GM21737 (cell line): ENCODE measurements around the gene OLA1.

Experiments
- ATAC-seq: cut with Tn5 transposase; IDR thresholded peaks from one replicate; pipeline ENCODE4 v1.9.1; 2021; ENCODE audit warnings: mild to moderate bottlenecking, moderate library complexity; ENCODE audit not compliant: unreplicated experiment

The OLA1 gene

GRCh38 chr2:174072069-174072468 is 176.3 kb downstream of the OLA1 start:
- no peak for ATAC-seq

GRCh38 chr2:174071321-174071720 is 177.0 kb downstream of the OLA1 start:
- no peak for ATAC-seq

- ATAC-seq = no peak
Measured at GRCh38 chr2:174070281-174070680, 178.1 kb downstream of the OLA1 start.

GRCh38 chr2:174067815-174068214 is 180.5 kb downstream of the OLA1 start:
- no peak for ATAC-seq

- no peak for ATAC-seq
Measured at GRCh38 chr2:174066871-174067270, 181.5 kb downstream of the OLA1 start.

DNA sequence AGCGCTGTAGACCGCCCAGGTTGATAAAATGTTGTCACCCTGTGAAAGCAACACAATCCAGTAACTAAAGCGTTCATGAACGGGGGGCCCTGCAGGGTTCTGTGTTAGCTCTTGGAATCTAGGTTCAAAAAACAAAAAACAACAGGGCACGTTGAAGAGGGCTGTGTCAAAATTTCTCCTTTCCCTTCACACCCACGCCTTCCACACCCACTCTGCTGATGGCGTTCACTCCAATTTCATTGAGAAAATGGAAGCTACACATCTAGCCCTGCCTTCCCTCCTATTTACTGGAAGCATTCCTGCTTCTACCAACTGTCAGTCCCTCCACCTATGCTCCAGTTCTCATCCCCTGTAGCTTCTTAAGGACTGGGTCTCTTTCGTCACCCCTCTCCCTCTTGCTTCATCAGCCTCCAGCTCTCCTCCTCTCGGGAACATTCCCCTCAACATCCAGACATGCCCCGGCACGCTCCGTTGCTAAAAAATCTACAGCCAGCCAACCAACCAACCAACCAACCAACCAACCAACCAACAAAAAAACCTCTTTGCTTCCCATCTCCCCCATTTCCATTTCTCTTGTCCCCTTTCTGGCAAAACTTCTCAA is 184.7 kb downstream of the OLA1 start:
- no peak for ATAC-seq

DNA sequence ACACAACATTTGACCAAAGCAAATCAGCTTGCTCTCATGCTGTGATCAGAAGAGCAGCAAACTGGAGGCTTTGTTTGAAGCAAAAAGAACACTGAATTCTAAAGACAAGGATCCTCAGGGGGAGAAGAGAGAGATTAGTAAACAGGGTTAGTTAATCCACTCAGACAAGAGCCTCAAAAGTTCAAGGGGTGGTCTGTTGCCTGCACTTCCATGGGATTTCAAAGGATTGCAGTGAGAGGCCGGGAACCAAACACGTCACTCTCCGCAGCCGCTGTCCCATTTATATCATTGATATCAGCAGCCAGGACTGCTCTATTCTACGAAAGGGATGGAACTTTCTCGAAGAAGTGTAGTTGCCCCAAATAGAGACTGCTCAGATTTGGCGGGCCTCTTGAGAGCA is 185.4 kb downstream of the OLA1 start:
- ATAC-seq = no peak

- no peak for ATAC-seq
Measured at GRCh38 chr2:174059884-174060244, 188.5 kb downstream of the OLA1 start.

- no peak for ATAC-seq
Measured at GRCh38 chr2:174059178-174059883, 189.0 kb downstream of the OLA1 start.

DNA sequence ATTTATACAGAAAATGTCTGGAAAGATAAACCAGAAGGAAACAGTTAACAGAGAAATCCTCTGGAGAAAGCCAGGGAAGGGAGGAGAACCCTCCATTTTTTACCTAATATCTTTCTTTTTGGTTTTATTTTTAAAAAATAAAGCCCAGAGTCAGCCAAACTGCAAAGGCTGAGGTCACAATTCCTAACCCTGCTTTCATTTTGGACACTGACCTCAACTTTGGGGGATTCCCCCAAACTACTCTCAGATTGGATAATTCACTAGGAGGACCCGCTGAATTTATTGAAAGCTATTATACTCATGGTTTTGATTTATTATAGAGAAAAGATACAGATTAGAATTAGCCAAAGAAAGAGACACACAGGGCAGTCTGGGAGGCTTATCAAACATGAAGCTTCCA is 189.9 kb downstream of the OLA1 start:
- no peak for ATAC-seq

DNA sequence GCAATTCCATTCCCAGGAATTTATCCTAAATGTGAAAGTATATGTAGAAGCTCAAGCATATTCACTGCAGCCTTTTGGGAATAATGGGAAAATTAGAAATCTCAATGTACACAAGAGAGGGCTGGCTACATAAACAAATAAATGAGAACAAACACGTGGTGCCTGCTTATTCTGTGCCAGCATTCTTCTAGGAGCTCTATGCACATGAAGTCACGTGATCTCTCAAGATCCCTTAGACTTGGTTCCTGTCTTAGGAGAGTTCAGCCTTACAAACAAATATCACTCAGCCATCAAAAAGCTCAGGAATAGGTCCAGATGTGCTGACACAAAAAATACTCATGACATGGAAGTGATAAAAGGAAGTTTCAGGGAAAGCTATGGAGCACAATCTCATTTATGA is 190.3 kb downstream of the OLA1 start:
- no peak for ATAC-seq

DNA sequence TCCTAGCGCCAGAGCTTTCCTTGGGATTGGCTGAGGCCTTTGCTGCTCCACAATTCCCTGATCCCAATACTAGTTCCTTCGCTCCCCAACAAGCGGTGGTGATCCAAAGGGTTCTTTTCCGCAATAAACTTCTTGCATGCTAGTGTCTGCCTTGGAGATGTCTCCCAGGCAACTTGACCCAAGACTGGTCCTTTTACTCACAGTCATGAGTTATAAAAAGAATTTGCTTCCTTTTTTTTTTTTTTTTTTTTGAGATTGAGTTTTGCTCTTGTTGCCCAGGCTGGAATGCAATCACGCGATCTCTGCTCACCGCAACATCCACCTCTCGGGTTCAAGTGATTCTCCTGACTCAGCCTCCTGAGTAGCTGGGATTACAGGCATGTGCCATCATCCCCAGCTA is 193.4 kb downstream of the OLA1 start:
- ATAC-seq = no peak

GRCh38 chr2:174053355-174054151 is 194.8 kb downstream of the OLA1 start:
- no peak for ATAC-seq

DNA sequence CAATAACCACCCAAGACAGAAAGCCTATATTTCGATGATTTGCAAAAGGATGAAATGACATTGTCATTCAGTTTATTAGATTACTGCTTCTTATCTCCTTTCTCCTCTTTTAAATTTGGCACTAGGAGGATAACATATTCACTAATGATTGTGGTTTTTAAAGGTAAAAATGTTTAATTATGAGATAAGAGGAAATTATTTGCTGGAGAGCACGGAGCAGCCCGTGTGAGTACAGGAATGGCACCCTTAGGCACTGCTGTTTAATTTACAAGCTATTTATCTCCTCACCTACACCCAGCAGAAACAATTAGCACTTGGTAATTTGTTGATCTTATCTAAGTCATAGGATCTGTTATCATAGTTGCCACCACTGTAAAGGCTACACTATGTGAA is 195.8 kb downstream of the OLA1 start:
- ATAC-seq = no peak

GRCh38 chr2:174051741-174052583 is 196.4 kb downstream of the OLA1 start:
- no peak for ATAC-seq

DNA sequence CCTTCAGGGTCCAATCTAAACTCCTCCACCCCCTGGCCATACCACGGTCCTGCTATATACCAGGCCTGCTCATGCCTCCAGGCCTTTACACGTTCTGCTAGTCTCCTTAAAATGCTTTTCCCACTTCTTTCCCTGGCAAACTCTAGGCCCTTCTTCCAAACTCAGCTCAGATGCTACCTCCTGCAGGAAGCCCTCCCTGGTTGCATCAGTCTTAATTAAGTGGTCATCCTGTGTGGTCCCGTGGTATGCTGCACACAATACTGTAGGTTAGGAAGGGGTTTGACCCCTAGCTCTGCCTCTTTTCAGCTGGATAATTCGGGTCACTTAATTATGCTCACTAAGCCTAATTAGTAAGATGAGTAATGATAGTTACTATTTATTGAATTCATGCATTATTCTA is 197.3 kb downstream of the OLA1 start:
- no peak for ATAC-seq

GRCh38 chr2:174049895-174050294 is 198.4 kb downstream of the OLA1 start:
- no peak for ATAC-seq

DNA sequence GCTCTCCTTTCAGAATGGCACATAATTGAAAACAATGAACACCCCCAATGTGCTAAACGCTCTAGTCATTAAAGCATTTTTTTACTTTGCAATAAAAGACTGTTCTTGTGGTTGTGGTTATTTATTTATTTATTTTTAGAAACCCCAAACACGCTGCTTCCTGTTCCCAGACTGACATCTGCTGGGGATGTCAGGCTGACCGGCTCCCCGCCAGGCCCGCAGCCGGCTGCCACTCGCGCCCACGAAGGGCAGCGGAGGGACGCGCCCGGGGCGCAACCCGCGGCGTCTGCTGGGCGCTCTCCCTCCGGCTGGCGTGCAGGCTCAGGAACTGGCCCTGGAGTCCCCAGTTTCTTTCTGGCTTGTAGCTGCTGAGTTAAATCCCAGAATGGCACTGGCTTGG is 200.1 kb downstream of the OLA1 start:
- ATAC-seq = no peak

- ATAC-seq = no peak
Measured at GRCh38 chr2:174047746-174048145, 200.6 kb downstream of the OLA1 start.

DNA sequence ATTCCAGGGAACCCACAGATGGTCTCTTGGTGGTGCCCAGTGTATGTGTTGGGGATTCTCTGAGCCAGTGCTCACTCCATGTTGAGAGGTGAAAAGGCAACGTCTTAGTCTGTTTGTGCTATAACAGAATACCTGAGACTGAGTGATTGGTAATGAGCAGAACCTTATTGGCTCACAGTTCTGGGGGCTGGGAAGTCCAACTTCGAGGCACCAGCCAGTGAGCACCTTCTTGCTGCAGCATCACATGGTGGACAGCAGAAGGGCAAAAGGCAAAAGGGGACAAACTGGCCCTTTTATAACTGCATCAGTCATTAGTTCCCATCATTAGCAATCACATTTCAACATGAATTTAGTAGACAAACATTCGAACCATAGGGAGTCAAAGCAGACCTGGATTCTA is 202.2 kb downstream of the OLA1 start:
- ATAC-seq = no peak

DNA sequence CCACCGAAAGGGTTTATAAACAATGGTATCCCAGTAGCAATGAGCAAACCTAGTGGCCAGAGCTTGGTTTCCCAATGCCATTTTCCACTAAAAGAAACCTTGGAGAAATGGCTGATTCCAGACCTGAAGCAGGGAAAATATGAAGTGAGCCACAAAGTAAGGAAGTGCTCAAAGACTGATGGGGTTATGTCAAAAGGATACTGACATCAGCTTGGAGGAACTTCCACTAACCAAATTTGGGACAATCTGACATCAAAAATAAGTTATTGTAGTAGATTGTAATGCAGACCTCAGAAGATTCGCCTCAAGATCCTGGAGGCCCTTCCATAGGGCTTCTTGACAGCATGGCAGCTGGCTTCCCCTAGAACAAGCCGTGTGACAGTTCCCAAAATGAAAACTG is 203.8 kb downstream of the OLA1 start:
- no peak for ATAC-seq

DNA sequence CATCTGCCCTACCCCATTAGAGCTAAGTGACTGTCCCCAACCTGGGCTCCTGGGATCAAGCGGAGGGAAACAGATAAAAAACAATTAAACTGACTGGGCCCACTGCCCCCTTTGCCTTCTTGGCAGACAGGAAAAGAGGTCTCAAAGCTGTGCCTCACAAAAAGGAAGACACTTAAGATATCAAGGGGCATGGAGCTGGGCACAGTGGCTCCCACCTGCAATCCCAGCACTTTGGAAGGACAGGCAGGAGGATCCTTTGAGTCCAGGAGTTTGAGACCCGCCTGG is 208.0 kb downstream of the OLA1 start:
- ATAC-seq = no peak
